Ovary (tissue), 3 donors: ENCODE measurements around the gene SLC38A3.

Experiments
- CTCF ChIP-seq, 3 donors: fragments of 450-650 bp in 2 of 3; fragments of 200-600 bp in 1 of 3; IDR thresholded peaks; one replicate each; pipeline versions ENCODE4 v1.5.1 to v1.8.0; 2016 to 2022; ENCODE audit warnings: antibody characterized with exemption in 3 of 3, mild to moderate bottlenecking in 1 of 3
- POLR2A ChIP-seq: fragments of 450-650 bp; IDR thresholded peaks from one replicate; pipeline ENCODE4 v1.6.1; 2017; ENCODE audit warnings: antibody characterized with exemption, mild to moderate bottlenecking, moderate library complexity
- donor health status: DM: no; HTN: no; CAD: no.

DNA sequence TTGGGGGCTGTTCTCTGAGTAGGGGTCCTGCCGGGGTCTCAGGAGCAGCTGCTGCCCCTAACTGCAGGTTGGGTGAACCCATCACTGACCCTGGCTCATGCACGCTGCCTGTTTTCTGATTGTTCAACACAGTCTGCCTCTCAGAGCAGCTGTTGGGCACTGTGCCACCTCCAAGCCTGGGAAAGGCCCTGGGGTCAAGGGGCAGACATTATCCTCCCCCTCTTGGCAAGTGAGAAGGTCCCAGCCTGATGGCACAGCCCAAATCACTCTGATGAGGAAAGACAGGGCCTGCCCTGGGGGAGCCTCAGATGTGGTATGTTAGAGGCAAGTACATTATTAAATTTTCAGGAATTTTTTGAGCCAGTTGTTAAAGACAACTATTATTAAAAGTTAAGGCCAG lies 27.7 kb upstream of the SLC38A3 start:
- no peak for TF ChIP-seq CTCF (IDR thresholded peaks at IDR 0.05)
- TF ChIP-seq POLR2A = no peak
